D341Med (cell line): ENCODE measurements around the gene PCDH17.

Experiments
- DNase-seq: peaks from one replicate; pipeline ENCODE4 v3.0.0; 2012; ENCODE audit warnings: low spot score

Gene PCDH17

GRCh38 chr13:57636816-57637215 lies 5.3 kb downstream of the PCDH17 start:
- DNase-seq, result no peak

GRCh38 chr13:57637515-57637914 lies 6.0 kb downstream of the PCDH17 start:
- DNase-seq, result no peak

- DNase-seq, result no peak
These were observed 6.8 kb downstream of the PCDH17 start for GRCh38 chr13:57638186-57638890.

GRCh38 chr13:57640607-57641006 lies 9.1 kb downstream of the PCDH17 start:
- no peak for DNase-seq

- no peak for DNase-seq
These were observed 9.5 kb downstream of the PCDH17 start for GRCh38 chr13:57641051-57641450.

- DNase-seq, result no peak
These were observed 12.6 kb downstream of the PCDH17 start for GRCh38 chr13:57644106-57644505.

- DNase-seq, result no peak
These were observed 21.9 kb downstream of the PCDH17 start for GRCh38 chr13:57653229-57653989.

- DNase-seq, result no peak
These were observed 33.9 kb downstream of the PCDH17 start for GRCh38 chr13:57665481-57665880.

GRCh38 chr13:57666131-57666953 lies 34.8 kb downstream of the PCDH17 start:
- no peak for DNase-seq

GRCh38 chr13:57672168-57672567 lies 40.6 kb downstream of the PCDH17 start:
- DNase-seq, result no peak

GRCh38 chr13:57673197-57673596 lies 41.7 kb downstream of the PCDH17 start:
- no peak for DNase-seq

- DNase-seq, result no peak
These were observed 44.0 kb downstream of the PCDH17 start for GRCh38 chr13:57675526-57675925.

GRCh38 chr13:57680609-57681008 lies 49.1 kb downstream of the PCDH17 start:
- DNase-seq, result no peak

GRCh38 chr13:57682128-57682716 lies 50.7 kb downstream of the PCDH17 start:
- no peak for DNase-seq

GRCh38 chr13:57698851-57699250 lies 67.3 kb downstream of the PCDH17 start:
- DNase-seq, result no peak

GRCh38 chr13:57704031-57704430 lies 72.5 kb downstream of the PCDH17 start:
- no peak for DNase-seq

GRCh38 chr13:57716295-57716694 lies 84.8 kb downstream of the PCDH17 start:
- no peak for DNase-seq

GRCh38 chr13:57724486-57725272 lies 93.1 kb downstream of the PCDH17 start:
- DNase-seq, result no peak

GRCh38 chr13:57725480-57725879 lies 93.9 kb downstream of the PCDH17 start:
- no peak for DNase-seq

- DNase-seq, result no peak
These were observed 95.4 kb downstream of the PCDH17 start for GRCh38 chr13:57726981-57727380.

GRCh38 chr13:57734306-57734705 lies 102.8 kb downstream of the PCDH17 start:
- no peak for DNase-seq

GRCh38 chr13:57739089-57739488 lies 107.5 kb downstream of the PCDH17 start:
- no peak for DNase-seq
